Amniotic stem cell (primary cell): Measurements from ENCODE around the gene OTUD6A.

Experiments
- DNase-seq: peaks from one replicate; lab custom pipeline; 2025; lab: John Stamatoyannopoulos, UW

Gene OTUD6A, protein sequence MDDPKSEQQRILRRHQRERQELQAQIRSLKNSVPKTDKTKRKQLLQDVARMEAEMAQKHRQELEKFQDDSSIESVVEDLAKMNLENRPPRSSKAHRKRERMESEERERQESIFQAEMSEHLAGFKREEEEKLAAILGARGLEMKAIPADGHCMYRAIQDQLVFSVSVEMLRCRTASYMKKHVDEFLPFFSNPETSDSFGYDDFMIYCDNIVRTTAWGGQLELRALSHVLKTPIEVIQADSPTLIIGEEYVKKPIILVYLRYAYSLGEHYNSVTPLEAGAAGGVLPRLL

DNA sequence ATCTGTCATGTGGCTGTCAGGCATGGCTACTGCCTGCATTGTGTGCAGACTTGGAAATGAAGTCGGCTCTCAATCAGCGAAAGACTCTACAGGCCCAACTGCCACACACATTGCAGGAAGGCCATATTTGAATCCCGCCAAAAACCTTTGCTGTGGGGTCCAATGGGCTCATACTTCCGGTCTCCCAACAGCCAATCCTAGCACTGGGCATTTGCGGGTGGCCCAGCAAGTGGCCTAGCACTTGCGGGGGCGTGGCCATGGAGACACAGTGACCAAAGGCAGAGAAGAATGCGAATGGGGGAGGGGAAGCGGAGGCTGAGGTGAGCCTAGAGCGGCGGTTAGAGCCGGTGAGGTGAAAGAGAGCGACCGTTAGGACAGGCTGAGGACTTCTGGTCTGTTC is at the start of gene OTUD6A:
Gene OTUD6A (plus strand): TSS at position 382 of the 400 bp plus-strand sequence. CDS start 68 bp downstream, outside the sequence.
- DNase-seq = no peak

DNA sequence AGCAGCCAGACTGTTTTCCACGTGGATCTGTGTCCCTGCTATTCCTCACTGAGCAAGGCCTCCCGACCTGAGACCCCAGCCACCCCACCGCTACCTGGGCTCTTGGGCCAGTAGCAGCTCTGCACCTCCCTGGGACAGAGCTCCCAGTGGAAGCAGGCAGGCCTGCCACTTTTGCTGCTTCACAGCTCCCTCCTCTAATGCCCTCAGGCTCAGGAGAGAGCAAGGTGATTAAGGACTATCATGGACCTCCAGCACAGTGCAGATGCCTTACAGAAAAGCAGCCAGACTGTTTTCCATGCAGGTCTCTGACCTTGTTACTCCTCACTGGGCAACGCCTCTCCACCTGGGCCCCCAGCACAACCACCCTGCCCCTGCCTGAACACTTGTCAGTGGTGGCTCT is 49.5 kb upstream of the OTUD6A start:
- DNase-seq = no peak

DNA sequence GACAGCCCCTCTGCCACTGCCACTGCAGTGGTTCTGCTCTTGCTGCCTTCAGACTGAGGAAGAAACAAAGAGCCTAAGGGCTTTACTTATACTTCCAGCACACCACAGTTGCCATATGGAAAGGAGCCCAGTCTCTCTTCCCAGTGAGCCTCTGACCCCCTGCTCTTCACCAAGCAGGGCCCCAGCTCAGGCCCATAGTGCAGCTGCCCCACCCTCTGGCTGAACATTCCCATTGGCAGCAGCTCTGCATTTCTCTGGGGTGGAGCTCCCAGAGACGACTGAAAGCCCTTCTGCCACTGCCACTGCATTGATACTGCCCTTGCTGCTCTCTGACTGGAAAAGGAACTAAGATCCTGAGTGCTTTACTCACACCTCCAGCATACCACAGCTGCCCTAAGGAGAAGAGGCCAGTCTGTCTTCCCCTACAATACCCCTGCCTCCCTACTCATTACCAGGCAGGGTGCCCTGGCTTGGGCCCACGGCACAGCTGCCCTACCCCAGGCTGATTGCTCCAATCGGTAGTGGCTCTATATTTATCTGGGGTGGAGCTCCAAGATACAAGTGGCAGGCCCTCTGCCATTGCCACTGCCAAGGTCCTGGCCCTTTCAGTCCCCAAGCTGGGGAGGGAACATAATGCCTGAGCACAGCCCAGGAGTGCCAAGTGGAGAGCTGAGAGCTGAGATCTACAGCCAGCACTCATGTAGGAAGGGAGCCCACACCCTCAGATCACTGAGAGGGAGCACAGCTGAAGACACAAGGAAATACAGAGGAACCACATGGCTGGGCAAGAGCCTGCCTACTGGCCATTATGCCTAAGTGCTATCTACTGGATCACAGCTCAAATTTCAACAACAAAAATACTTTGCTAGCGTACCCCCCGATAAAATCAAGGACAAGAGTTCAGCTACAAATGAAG is 48.5 kb upstream of the OTUD6A start:
- DNase-seq = no peak

DNA sequence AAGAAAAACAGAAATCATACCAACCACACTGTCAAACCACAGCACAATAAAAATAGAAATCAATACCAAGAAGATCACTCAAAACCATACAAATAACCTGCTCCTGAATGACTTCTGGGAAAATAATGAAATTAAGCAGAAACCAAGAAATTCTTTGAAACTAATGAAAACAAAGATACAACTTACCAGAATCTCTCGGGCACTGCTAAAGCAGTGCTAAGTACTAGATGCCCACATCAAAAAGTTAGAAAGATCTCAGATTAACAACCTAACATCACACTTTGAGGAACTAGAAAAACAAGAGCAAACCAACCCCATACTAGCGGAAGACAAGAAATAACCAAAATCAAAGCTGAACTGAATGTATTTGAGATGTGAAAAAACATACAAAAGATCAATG is 45.7 kb upstream of the OTUD6A start:
- no peak for DNase-seq

DNA sequence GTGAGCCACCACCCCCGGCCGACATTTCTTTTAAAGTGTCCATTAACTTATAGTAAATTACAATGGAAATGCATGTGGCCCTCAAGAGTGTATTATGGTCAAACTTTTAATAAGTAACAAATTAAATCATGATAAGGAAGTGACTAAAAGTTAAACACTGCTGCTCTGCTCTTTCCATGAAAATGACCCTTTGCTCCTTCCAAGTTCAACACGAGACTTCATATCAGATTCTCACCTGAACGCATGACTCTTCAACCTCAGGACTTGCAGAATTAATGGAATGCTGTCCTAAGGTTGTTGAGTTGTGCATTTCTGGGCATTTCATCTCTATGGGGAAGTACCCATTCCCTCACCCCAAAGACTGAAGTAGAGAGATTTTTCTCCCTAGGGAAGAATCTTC is 39.6 kb upstream of the OTUD6A start:
- DNase-seq = no peak

DNA sequence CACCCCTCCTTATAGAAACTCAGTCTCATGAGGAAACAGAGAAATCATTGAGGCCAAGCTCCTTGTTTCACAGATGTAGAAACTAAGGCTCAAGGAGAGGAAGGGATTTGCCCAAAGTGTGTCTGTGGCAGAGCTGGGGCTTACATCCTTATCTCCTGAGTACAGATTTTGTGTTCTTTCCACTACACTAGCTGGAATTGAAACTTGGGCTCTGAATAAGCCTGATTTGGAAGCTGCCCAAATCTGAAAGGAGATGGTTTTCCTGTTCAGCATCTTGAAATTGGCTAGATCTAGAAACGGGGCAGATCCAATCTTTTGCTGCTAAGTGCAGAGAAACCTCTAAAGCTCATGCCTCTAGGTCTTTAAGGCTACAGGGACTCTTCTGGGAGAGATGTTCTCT is 36.8 kb upstream of the OTUD6A start:
- no peak for DNase-seq

DNA sequence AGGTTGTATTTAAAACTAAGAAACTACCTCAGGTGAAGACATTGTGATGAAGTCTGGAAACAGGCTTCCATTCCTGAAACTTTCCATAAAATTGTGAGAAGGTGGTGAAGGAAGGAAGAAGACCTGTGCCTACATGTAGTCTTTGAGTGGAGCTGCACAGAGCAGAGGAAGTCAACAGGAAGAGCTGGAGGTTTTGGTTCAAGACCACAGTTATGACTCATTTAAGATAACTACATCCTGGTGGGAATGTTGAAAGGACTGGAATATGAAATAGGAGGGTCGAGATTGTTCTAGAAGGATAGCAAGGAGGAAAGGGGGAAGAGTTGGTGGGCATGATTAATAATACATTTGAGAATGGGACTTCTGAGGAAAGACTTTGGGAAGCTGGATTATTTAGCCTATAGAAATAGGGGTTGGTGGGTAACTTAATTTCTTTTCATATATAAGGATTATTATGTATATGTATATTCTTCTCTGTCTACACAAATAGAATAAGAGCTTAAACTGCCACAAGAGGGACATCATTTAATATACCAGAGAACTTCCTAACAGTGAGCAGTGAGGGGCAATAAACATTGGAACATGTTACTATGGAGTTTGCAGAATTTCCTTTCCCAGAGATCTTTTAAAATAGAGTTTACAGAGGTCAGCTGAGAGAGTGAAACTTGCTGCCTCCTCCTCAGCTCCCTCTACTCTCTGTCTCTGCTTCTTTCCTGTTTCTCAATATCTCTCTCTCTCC is 36.0 kb upstream of the OTUD6A start:
- DNase-seq = no peak

DNA sequence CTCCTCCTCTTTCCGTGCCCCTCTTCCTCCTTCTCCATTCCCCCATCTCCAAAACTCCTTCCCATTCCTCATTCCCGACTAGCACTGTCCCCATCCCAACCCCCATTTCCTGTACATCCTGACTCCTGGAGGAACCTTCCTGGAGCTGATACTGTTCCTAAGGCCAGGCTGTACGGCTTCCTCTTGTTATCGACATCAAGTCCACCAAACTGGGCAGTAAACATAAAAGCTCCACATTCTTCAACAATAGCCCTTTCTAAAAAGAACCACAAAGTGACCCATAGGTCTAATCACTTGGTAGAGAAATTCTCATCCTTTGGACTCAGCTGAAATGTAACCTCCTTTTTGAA is 35.4 kb upstream of the OTUD6A start:
- no peak for DNase-seq

DNA sequence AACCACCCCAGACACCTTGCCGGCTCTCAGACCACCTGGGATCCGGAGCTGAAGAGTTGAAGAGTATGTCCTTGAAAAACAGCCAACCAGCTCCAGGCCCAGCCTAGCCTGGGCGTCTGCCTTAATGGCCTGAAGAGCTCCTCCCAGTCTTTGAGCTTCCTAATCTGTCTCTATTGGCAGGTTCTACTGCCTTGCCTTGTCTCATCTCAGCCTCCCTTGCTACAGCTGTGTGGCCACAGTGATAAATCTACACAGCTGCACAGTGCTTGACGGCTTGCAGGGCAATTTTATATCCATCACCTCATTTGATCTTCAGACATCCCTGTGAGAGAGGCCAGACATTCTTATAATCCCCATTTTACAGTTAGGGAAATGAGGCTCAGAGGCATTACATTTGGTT is 32.4 kb upstream of the OTUD6A start:
- no peak for DNase-seq

DNA sequence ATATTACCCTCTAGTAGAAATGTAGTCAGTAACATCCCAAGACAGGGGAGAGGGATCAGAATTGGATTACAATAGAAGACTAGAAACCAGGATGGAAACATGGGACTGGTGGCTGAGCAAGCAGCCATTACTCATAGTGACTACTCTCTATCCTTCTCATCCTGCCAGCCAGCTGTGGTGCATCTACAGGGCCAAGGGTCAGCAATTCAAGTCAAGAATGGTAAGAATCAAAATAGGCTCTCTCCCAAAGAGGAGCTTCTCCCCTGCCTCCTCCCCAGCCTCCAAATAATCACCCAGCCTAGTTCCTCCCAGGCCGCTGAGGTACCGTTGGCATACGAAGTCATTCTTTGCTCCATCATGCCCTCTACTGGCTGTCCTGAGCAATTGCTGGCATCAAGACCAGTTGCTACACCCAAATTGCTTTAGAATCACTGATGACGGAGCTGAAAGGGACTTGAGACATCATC is 31.9 kb upstream of the OTUD6A start:
- peak; percentile 6 for DNase-seq

DNA sequence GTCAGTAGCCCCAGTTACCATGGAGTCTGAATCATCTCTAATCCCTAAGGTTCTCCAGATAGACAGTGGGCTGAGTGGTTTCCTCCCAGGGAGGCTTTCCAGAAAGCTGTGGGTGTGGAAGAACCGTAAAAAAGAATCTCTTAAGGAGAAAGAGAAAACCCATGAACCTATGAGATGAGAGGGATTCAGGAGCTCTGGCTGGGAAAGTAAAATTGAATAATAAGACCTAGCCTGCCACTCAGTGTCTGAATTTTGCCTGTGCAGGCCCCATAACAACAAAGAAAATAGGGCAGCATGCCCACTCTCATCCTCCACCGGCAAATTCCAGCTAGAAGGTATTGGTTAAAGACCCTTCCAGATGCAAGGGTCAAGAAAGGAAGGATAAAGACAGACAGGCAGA is 29.5 kb upstream of the OTUD6A start:
- no peak for DNase-seq

DNA sequence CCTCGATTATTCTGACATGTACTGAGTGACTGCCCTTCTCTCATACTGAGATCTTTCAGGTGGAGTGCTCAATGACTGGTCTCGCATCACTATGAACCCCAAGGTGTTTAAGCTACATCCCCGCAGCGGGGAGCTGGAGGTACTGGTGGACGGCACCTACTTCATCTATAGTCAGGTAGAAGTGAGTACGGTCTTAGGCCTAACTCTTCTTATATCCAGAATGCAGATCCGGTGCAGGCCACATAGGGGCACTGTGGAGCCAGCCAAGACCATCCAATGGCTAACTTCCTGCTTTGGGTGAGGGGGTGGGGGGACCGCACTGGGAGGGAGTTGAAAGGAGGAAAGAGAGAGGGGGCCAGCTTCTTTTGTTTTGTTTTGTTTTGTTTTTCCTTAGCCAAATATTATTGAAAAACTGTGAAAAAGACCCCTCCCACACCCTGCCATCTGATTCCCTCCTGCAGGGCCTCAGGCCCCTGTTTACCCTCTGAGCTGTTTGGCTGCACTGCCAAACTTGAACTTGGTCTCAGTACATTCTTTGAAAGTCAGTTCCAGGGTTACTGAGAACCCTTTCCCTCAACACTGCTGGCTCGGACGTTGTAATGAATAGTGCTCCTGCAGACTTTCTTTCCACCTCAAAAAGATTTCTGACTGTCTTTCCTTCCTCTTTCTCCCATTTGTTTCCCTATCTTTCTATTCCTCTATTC is 28.8 kb upstream of the OTUD6A start:
- DNase-seq = no peak

DNA sequence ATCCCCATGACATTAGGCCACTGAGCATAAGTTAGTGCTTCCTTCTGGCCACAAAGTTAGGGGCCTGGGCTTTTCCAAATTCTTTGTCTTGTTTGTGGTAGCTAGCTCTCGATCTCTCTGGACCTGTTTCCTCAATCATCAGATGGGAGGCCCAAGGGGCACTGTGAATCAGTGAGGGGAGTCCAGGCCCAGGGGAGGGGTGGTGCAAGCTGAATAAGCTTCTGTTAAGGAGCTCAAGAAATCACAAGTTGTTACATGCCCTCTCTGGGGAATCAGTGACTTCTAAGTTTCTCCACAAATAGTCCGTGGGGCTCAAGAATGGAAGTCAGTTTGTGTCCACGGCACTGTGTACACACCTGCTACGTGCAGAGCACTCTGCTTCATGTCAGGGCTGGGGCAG is 27.6 kb upstream of the OTUD6A start:
- DNase-seq = no peak

DNA sequence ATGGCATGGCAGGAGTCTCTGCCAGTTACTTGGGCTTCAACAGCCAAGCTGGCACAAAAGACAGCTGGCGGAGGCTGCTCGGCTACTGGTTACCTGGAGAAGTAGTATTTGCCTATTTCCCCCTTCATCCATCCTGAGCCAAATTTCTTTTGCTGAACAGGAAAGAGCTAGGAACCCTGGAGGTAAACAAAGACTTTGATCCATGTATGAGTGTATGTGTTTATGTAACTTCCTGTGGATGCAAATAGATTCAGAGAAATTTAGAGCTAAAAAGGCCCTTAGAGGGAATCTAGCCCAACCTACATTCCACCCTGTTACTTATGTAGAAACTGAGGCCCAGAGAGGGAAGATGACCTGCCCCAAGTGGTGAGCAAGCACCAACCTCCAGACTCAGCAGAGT is 23.7 kb upstream of the OTUD6A start:
- no peak for DNase-seq

DNA sequence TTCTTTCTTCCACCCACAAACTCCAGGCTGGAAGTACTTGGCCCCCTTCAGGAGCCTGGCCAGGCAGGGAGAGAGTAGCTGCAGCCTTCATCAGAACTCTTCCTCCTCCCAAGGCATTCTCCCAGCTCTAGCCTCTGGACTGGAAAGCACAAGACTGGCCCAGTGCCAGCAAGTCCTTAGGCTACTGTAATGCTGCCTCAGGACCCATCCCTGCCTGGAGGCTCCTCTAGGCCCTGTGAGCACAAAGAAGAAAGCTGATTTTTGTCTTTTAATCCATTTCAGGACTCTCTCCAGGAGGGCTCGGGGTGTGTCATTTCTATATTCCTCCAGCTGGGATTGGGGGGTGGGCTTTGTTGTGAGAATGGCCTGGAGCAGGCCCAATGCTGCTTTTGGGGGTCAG is 23.3 kb upstream of the OTUD6A start:
- no peak for DNase-seq

DNA sequence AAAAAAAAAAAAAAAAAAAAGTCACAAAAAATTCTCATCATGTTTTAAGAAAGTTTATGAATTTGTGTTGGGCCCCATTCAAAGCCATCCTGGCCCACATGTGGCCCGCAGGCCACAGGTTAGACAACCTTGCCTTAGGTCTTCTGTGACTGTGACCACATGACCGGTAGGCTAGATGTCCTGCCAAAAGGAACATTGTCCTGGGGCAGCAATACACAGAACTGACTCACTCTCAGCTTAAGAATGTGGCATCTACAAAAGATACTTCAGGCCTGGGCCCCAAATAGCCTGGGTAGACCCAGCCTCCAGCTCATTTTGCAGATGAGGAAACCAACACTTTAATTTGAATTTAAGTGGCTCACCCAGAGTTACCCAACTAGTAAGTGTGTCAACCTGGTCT is 22.5 kb upstream of the OTUD6A start:
- no peak for DNase-seq

DNA sequence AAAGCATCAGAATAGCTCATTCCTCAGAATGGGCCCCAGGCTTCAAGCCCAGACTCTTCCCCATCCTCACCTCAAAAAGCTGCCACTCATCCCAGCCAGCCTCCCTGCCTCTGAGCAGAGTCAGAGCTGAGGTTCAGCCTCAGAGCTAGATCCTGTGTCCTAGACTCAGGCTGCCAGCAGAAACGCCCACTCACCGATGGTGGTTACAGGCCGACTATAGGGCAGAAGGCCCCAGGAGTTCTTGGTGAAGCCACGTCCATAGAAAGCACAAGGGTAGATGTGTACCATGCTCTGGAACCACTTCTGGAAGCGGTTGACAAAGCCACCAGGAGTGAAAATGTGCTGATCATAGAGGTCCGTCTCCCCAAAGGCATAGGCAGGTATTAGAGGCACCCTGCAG is 20.3 kb upstream of the OTUD6A start:
- no peak for DNase-seq

DNA sequence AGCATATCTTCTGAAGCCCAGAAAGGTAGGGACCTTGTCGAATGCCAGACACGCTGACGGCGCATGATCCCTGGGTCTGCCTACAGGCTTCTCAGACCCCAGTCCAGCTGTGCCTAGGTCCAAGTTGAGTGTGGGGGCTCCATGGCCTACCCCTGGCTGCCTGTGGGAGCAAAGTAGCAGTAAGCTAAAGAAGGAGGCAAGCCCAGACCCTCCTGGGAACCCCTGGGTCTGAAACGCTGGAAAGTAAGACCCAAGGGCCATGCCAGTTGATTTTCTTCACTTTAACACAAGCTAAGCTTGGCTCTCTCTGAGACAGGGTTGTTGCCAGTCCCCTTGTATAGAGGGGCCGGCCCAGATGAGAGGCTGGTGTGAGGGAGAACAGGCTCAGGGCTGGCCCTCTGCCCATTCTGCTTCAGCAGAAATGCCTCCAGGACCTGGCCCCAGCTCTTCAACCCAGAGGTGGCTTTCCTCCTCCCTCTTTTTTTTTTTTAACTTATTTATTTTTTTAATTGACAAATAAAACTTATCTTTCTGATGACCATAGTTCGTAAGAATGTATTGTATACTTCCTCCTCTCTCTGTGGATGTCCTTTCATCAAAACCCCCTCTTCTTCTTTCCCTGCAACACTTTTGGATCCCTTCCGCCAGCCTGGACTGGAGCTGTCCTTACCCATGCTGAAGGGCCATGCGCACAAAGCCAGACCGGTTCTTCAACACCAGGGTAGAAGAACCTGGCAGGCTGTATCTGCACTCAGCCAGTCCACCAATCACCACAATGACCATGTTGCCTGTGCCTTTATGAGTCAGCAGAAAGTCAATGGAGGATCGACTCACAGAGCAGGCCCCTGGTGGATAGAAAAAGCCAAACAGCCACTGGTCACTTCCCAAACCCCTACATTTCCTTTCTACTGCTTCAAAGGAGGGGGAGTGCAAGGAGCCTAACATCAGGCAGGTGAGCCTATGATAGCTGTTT is 19.6 kb upstream of the OTUD6A start:
- no peak for DNase-seq

DNA sequence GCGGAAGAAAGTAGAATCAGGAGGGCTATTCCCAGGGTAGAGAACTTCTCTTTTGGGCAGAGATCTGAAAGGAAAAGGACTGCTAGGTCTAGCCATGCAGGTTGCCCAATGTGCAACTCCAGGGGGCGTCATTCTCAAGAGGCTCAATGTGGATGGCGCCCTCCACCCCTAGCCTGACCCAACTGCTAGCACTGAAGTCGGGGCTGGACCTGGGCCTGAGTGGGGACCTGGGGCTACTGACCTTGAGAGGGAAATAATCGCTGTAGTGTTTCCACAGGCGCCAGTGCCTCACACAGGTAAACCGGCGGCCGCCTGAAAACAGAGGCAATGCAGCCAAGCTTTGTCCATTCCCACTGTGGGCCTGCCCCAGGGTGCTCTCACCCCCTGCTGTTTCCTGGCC is 18.6 kb upstream of the OTUD6A start:
- DNase-seq = no peak

DNA sequence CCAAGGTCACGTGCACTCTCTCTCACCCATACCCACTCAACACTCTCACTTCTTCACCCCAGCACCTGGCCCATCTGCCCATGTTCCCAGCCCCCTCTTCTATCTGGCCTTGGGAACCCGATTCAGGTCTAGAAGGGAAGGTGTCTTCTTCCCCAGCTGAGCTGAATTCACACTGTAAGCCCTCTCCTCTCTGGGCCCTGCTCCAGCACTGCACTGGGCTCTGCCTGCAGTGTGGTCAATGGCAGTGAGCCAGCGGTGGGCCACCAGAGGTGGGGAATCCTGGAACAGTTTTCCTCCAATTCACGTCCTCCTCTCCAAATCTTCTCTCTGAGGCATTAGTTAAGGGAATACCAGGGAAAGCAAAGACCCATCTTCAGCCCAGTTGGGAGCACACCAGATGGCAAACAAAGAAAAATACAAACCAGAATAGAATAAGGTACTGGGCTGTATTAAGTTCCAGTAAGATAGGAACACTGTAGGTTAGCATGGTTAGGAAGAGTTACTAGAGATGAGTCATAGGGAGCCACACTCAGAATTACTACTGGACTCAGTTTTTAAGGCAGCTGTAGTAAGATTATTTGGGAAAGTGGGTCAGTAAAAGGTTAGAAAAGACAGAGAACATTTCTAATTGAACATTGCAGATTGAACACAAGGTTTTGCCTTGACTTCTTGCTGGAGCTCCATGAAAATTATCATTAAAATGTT is 17.6 kb upstream of the OTUD6A start:
- no peak for DNase-seq
